NCI-H2196 treated with DMSO at 0.1 percent for 48 hours (cell line): ENCODE data around the gene RUNX2.

Experiments
- DNase-seq: peaks from one replicate; lab custom pipeline; 2025; ENCODE audit not compliant: unreplicated experiment; lab: John Stamatoyannopoulos, UW

The RUNX2 gene

DNA sequence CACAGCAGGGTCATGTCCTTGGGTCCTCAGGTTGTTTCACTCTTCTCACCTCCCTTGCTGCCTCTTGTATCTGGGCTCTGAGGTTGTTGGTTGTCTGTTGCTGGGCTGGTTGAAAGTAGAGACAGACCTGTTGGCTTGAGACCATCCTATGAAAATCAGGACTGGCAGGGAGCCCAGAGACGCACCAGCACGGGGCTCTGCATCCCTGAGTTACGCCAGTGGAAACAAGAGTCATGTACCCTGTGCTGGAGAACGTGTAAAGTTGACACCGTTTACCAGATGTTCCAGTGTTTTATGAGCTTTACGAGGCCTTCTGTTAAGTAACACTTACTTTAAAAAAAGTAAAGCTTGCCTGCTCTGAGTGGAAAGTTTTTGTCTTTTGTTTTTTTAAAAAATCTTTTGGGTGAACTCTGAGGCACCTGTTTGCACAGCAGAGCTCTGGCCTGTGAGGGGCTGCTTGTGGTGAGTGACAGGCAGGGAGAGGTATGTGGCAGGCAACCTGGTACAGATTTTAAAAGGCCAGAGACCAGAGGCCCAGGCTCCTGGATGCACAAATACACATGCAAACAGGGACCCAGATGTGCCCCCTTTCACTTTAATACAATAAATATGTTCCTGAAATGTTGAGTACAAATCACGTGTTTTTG lies 309.6 kb downstream of the RUNX2 start:
- no peak for DNase-seq

DNA sequence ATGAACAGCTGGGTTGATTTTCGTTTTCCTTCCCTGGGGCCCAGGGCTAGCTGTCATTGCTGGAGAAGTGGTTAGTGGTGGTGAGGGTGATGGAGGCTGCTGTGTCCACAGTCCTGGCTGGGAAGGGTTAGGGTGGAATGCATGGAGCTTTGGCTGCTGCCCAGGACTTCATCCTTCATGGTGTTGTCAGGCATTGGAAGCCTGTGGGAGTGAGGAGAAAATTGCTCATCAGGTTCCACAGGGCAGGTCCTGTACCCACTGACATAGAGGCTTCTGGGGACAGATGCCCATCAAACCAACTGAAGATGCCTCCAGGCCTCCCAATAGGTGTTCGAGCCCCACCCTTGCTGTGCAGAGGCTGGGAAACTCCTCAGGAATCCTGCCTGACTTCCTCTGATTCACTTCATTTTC lies 312.0 kb downstream of the RUNX2 start:
- DNase-seq = no peak

DNA sequence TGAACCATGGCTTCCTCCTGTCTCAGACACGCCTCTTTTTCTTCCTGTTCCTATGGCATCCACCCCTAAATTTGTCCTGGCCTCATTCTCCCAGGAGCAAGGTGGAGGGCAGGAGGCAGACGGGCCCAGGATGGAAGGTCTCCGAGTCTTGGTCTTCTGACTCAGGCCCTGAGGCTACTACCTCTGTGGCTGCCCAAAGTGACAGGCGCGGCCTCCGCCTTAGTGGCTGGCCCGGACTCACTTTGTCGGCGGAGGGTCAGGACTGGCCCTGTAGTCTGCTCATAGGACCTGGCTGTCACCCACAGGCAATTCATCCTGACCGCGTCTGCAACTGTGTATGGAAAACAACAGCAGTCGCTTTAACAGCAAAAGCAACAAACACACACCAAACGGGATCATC lies 312.7 kb downstream of the RUNX2 start:
- DNase-seq = no peak

DNA sequence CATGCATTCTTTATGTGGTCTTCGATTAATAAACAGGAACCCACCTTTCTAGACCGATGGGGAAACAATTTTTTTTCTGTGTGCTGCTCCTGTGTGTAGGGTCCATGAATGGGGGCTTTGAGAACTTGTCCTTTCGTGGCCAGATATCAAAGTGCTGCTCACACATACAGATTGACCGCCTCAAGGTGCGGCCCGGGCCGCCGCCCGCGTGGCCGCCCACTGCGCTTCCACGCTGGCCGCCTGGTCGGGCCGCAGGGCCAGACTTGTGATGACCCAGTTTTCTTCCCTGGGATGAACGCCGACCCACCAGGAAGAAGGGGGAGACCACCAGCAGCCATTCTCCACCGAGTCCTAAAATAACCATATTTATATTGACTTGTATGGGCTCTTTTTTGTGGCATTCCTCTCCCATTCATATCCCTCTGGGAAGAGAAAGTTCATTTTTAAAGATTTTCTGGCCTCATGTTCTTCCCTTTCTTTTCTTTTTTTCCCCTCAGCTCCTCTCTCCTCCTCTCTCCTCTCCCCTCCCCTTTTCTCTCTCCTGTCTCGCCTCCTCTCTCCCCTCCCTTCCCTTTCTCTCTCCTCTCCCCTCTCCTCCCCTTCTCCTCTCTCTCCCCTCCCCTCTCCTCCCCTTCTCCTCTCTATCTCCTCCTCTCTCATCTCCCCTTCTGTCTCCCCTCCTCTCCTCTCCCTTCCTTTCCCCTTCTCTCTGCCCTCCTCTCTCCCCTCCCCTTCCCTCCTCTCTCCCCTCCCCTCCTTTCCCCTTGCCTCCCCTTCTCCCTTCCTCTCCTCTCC lies 314.4 kb downstream of the RUNX2 start:
- no peak for DNase-seq

DNA sequence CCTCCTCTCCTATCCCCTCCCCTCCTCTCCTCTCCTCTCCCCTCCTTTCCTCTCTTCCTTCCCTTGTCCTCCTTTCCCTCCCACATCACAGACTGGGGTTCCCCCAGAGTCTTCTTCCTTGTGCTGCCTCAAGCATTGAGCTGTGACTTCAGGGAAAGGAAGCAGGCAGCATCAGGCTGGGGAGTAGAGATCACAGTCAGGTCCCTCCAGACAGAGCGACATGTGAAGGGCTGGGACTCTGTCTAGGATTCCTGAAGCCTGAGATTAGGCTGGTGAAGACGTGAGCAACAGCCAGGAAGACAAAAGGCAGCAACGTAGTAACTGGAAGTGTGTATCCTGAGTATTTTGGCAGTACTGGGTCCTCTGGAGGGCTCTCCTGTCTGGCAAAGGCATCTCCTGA lies 315.0 kb downstream of the RUNX2 start:
- DNase-seq = no peak

DNA sequence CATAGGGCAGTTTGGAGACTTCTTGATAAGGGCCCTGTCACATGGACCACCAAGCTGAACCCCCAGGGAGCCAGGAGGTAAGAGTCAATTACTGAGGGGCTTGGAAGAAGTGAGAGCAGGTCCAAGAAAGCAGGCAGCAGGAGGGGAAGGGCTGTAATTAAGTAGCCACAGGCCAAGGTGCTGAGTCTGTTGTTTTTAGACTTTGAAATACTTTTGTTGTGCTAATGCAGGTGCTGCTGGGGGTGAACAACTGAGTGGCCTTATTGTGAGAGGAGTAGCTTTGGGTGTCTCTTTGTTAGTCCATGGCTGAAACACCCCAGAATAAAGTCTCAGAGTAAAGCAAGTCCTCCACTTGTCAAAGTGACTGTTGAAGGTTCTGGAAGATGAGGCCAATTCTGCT lies 316.6 kb downstream of the RUNX2 start:
- no peak for DNase-seq

DNA sequence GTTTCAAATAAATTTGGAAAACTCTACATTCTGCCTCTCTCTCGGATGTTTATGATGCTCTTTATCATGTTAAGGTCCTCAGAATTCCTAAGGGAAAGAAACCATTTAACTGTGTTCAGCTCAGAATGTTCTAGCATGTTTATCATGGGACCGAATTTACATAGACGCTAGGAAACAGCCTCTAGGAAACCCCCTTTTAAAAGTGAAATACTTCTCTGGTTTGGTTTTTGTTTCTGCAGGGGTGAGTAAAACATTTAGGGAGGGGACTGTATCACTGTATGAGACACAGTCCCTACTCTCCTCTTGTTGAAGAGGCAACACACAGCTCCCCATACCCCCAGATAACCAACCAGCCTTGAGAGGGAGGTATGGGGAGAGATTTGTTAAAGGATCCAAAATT lies 317.2 kb downstream of the RUNX2 start:
- DNase-seq = no peak

DNA sequence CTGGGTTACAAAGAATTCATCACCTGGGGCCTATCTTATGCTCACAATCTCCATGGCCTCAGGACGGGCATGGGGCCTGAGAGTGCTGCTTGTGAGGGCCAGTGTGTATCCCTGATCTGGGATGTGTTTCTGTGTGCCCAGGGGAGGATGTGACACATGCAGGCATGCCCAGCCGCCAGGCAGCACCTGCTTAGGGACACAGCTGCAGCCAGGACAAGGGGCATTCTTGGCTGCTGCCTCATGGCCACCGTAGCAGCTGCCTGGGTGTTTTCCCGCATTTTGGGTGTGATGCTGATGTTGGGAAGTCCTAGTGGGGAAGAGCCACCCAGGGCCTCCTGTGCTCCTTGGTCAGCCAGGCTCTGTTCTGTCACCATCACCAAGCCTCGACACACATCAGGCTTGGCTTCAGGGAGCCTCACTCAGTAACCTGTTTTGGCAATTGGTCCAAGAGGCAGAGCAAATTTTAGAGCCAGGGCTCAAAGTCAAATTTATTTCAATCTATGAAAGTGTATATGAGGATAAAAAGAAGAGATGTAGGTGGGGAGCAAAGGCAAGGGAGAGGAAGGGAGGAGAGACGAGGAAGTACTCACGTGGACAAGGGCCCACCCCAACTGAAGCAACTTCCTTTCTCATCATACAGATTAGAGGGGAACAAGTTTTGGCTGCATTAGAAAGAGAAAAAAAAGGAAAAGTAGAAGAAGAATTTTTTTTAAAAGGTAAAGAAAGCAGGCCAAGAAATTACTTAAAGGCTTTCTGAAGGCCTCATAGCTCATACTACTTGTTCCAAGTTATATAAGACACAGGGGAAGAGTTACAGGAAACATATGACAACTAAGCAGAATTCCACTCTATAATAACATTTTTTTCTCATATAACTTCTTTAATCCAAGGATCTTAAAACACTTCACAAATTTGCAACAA lies 319.5 kb downstream of the RUNX2 start:
- no peak for DNase-seq

DNA sequence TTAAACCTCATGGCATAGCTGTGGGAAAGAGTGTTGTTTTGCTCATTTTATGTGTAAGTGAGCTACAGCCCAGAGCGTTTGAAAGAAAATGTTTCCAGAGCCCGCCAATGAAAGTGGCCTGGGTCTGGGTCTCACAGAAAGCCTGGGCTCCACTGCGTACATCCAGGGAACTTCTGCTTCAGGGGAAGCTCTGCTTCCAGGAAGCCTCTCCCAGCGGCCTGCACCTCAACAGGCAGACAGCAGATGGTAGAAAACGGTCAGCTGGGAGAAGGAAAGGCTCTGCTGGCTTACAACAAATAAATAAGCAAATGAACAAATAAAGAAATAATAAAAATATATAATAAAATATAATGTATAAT lies 320.1 kb downstream of the RUNX2 start:
- DNase-seq = no peak

DNA sequence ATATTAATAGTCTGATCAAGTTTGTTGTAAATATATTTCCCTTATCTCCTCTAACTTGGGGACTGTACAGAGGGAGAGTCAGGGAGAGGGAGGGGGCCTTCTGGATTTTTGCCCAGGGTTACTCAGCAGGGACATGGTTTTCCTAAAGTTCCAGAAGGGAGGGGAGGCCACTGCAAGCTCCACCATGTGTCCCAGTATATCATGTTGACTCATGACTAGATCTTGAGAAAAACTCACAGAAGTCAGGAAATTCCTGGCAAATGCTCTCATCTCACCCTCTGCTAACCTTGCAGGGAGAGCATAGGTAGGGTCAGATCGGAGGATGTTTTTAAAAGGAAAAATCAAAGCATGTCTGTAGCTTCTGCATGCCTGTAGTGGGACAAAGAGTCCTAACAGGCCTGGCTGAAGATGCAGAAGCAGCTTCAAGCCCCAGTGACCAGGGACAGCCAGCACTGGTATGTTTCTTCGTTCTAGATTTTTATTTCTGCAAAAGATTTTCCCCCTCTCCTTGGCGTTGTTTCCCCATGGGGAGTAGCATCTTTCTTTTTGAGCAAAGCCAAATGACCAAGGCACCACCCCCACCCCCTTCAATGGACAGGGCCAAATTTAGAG lies 322.5 kb downstream of the RUNX2 start:
- no peak for DNase-seq

DNA sequence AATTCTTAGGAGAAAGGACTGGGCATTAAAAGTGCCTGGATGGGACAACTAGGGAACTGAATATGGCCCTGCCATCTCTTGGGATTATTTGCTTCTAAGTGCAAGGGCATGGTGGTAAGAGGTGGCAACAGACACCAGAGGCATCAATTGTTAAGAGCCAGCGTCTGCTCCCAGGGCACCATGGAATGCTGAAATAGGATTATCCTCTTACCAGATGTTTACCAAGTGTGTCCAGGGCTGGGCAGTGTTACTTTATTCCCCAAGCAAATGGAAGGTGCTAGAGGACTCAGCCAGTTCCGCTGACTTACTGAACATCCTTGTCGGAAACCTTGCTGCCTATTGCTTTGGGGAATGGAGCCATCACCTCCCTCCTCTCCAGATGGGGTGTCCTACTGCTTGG lies 323.2 kb downstream of the RUNX2 start:
- no peak for DNase-seq

DNA sequence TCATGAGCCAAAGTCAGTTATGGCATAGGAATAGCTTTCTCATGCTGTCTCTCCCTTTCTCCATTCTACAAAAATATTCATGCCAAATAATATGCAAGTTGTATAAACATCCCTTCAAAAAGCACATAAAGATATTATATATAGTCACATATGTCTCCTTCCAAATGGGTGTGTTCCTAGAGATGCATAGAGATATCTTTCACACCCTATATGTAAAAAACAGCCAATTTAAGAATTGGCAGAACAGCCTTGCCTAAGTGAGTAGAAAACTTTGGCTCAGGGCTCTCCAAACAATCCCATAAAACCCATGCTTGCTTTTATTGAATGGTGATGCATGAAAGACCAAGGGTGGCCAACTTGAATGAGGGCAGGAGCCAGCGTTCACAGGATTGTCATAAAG lies 324.3 kb downstream of the RUNX2 start:
- no peak for DNase-seq

DNA sequence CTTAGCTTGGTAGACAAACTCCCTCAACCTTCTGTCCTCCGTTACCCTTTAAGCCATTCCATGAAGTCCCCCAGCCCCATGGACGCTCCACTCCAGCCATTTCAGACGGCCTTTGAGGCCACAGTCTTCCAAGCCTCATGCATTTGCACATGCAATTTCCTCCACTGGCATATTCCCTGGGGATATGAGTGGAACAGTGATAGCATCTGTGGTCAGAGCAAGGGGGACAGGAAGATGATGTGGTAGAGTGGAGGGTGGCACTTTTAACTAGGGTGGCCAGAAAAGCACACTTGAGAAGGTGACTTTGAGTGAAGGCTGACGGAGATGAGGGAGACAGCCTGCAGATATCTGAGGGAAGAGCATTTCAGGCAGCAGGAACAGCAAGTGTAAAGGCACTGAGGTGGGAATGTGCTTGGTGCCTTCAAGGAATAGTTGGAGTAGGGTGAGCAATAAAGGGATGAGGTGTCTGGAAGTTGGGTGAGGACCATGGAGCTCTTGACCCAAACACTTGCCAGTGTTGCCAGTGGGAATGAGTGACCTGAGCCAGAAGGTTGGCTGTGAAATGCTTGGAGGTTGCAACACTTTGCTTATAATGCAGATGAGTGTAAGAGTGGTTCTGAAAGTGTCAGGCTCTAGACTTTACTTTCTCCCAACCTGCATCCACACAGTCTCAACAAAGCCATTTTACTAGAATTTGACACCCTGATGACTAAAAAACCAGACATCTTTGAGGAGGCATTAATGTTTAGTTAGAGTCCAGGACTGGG lies 325.2 kb downstream of the RUNX2 start:
- no peak for DNase-seq

DNA sequence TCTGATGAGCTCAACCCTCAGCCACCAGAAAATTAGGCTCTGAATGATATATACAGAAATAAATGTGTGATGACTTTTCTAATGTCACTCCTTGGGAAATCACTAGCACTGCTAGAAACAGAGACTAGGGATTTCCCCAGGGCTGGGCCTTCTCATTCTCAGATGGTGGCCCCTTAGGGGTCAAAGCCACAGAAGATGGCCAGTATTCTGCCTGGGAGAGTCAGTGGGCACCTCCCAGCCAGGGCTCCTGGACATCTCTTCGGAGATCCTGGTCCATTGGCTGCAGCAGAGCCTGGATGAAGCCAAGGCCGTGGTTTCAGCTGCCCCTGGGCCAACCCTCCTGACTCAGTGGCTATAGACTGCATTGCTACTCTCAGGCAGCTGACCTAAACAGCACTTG lies 326.5 kb downstream of the RUNX2 start:
- DNase-seq = no peak

DNA sequence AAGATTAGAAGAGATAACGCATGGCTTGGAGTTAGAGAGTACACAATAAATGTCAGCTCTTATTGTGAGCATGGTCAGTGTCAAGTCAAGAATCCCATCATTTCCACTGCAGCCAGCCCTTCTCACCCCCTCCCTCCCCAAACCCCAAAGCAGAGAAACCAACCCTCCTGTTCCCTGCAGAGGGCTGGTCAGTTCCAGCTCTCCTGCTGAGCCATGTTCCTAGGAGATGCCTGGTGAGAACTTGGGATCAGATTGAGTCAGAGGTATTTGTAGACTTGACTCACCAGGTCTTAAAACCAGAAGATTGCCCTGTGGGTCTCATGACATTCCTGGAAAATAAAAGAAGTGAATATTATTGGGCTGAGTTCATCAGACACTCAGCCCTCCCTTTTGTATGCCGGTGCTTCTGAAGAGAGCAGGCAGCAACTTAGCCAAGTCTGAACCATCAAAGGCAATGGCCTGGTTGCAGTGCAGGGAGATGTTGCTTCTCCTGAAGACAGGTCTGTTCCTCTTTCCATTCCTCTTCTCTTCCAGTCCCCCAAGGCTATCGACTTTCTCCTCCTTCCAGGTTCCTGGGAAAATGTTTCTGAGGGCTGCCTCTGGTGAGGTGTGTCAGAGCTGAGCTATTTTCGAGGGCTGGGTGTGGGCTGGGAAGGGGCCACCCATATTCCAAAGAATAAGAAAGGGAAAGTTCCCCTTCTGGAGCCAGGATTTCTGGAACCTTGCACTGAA lies 327.8 kb downstream of the RUNX2 start:
- no peak for DNase-seq

DNA sequence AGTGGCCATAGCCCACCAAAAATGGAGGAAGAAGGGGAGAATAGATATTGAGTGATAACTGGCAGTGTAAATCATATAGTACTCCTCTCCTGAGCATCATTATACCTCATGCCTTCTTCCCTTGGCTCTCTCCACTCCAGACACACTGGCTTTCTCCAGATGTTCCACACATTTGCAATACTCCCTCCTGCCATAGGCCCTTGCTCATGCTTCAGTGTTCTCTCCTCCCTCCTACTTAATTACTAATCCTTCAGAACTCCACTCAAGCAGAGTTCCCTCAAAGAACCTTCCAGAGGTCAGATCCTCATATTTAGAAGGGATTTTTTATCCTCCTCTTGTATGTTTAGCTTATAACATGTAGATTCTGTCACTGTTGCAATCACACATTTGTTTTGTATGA lies 329.1 kb downstream of the RUNX2 start:
- DNase-seq = no peak

DNA sequence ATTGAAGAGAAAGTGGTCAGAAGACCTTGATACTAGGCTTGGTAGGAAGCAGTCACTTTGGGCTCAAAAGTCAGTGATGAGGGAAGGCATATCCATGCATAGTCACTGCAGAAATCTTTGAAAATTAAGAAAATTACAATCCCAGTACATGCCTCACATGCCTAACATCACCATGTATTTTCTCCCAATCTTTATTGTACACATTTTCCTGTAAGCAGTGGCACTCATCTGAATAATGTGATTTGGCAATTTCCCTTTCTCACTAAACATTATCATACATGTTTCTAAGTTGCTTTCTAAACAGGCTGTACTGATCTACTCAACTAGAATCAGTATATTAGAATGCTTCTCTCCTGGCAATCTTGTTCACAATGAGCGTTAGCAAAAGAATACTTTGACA lies 330.3 kb downstream of the RUNX2 start:
- DNase-seq = no peak

DNA sequence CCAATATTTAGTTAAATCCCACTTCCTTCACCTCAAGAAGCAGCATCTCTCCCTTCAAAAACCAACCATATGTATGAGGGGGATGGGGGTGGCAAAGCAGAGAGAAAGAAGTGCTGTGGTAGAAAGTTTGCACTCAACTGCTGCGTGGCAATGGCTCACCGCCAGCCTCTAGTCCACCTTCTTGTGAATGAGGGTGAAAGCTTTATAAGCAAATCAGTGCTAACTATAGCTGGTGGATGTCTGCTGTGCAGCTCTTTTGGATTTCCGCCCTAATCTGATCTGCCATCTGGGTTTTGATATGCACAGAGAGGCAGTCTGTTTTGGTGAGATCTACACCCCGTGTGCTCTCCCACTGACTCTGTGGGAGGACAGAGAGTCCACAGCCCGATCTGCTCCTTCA lies 330.8 kb downstream of the RUNX2 start:
- DNase-seq = no peak

DNA sequence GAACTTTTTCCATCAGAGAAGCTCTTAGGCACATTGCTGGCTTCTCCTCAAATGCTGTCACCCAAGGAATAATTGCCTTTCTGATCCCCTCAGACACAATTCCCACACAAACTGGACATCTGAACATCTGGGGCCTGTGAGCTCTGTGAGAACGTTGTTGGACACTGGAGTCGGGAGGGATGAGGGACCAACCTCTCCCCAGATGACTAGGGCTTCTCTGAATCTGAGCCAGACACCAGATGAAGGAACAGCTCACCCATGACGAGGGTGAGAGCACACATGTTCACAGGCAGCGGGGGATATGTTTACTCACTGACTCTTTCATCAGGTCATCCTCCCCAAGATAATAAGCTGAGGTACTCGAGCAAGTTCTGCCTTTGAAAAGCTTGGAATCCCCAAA lies 333.5 kb downstream of the RUNX2 start:
- DNase-seq = no peak
